Activated CD4-positive, alpha-beta T cell treated with anti-CD3 and anti-CD28 coated beads for 24 hours (primary cell): ENCODE data around the gene CPNE9.
A peak's percentile ranks its signal among the peaks of the same experiment; 100 is the strongest.

Experiments
- DNase-seq, 2 donors: peaks; one replicate each; pipeline ENCODE4 v3.0.0-alpha.2; 2020; ENCODE audit warnings: low read depth in 2 of 2

CPNE9 gene

GRCh38 chr3:9715764-9716437 is 12.3 kb downstream of the CPNE9 start:
- no peak for DNase-seq

- no peak for DNase-seq
Measured at GRCh38 chr3:9716801-9717555, 13.3 kb downstream of the CPNE9 start.

GRCh38 chr3:9717563-9717962 is 13.9 kb downstream of the CPNE9 start:
- no peak for DNase-seq

GRCh38 chr3:9718118-9718517 is 14.5 kb downstream of the CPNE9 start:
- no peak for DNase-seq

- DNase-seq: no peak
Measured at GRCh38 chr3:9721015-9721699, 17.5 kb downstream of the CPNE9 start.

- DNase-seq: no peak
Measured at GRCh38 chr3:9721700-9722060, 18.0 kb downstream of the CPNE9 start.

- DNase-seq: no peak
Measured at GRCh38 chr3:9725775-9726515, 22.3 kb downstream of the CPNE9 start.

- peak in 1 of 2 donors; percentile 44 for DNase-seq
Measured at GRCh38 chr3:9727041-9727595, 23.5 kb downstream of the CPNE9 start.

- no peak for DNase-seq
Measured at GRCh38 chr3:9727743-9728142, 24.1 kb downstream of the CPNE9 start.

- no peak for DNase-seq
Measured at GRCh38 chr3:9729419-9729818, 25.8 kb downstream of the CPNE9 start.

- DNase-seq: no peak
Measured at GRCh38 chr3:9730657-9731205, 27.1 kb downstream of the CPNE9 start.

GRCh38 chr3:9731206-9732079 is 27.8 kb downstream of the CPNE9 start, which contains the start of gene BRPF1:
TSS of gene BRPF1 (plus strand) at chr3:9731735. CDS start at chr3:9734141, 2,406 bp downstream.
- DNase-seq: peak; percentile 99 to 100

GRCh38 chr3:9732080-9732739 is 28.6 kb downstream of the CPNE9 start:
- no peak for DNase-seq

GRCh38 chr3:9732740-9733115 is 29.1 kb downstream of the CPNE9 start:
- no peak for DNase-seq

- DNase-seq: no peak
Measured at GRCh38 chr3:9736831-9737230, 33.2 kb downstream of the CPNE9 start.

- no peak for DNase-seq
Measured at GRCh38 chr3:9739181-9739580, 35.5 kb downstream of the CPNE9 start.

- DNase-seq: no peak
Measured at GRCh38 chr3:9742560-9742959, 38.9 kb downstream of the CPNE9 start.

- no peak for DNase-seq
Measured at GRCh38 chr3:9743548-9743947, 39.9 kb downstream of the CPNE9 start.

- DNase-seq: no peak
Measured at GRCh38 chr3:9744162-9744561, 40.5 kb downstream of the CPNE9 start.

- no peak for DNase-seq
Measured at GRCh38 chr3:9745521-9745920, 41.9 kb downstream of the CPNE9 start.
